Karpas-422 (cell line): ENCODE data around the gene MAP7D1. TPM values are rescaled to one million over a fixed set of nuclear protein-coding genes. Genes with fewer than 3 reads are reported as not detected.
"Not testable (repeated sequence)": the region's sequence is repeated elsewhere in the genome, so short reads cannot be mapped to it uniquely, and the experiment has no call there.

Experiments
- DNase-seq: peaks from one replicate; pipeline ENCODE4 v3.0.0-alpha.2; 2015
- H2AFZ ChIP-seq: fragments of 200-600 bp; sonication (generic); 2 replicates; pipeline ENCODE4 v1.6.1; 2014; ENCODE audit warnings: antibody characterized with exemption, low read length, mixed read lengths
- H3K27ac ChIP-seq: fragments of 200-600 bp; sonication (generic); 2 replicates; pipeline ENCODE4 v1.5.1; 2014; ENCODE audit warnings: mild to moderate bottlenecking, low read length, moderate library complexity
- H3K27me3 ChIP-seq: fragments of 200-600 bp; sonication (generic); 2 replicates; pipeline ENCODE4 v1.6.1; 2014; ENCODE audit warnings: low read length, mixed read lengths
- H3K36me3 ChIP-seq: fragments of 200-600 bp; sonication (generic); 2 replicates; pipeline ENCODE4 v1.6.1; 2014; ENCODE audit warnings: low read length, mixed read lengths; ENCODE audit not compliant: insufficient read depth
- H3K4me1 ChIP-seq: fragments of 200-600 bp; sonication (generic); 2 replicates; pipeline ENCODE4 v1.6.1; 2014; ENCODE audit warnings: mild to moderate bottlenecking, low read length, mixed read lengths
- H3K4me2 ChIP-seq: fragments of 200-600 bp; sonication (generic); 2 replicates; pipeline ENCODE4 v1.6.1; 2014; ENCODE audit warnings: low read length, low read depth, mild to moderate bottlenecking; ENCODE audit not compliant: poor library complexity, severe bottlenecking
- H3K4me3 ChIP-seq: fragments of 200-600 bp; sonication (generic); 2 replicates; pipeline ENCODE4 v1.5.1; 2014; ENCODE audit warnings: mild to moderate bottlenecking, antibody characterized with exemption, low read length, mixed read lengths
- H3K79me2 ChIP-seq: fragments of 200-600 bp; sonication (generic); 2 replicates; pipeline ENCODE4 v1.6.1; 2014; ENCODE audit warnings: mild to moderate bottlenecking, low read length, mixed read lengths
- H3K9ac ChIP-seq: fragments of 200-600 bp; sonication (generic); 2 replicates; pipeline ENCODE4 v1.6.0; 2014; ENCODE audit warnings: low read length
- H3K9me2 ChIP-seq: fragments of 200-600 bp; sonication (generic), shearing (Covaris generic); replicated peaks from 2 replicates; pipeline ENCODE4 v1.6.0; 2014; ENCODE audit warnings: mild to moderate bottlenecking, low read length, moderate library complexity; ENCODE audit not compliant: insufficient read depth
- H3K9me3 ChIP-seq: fragments of 300-700, 200-600 bp; sonication (generic); 2 replicates; pipeline ENCODE4 v1.6.1; 2014; ENCODE audit warnings: low read length, mixed read lengths
- H4K20me1 ChIP-seq: fragments of 200-600 bp; sonication (generic); 2 replicates; pipeline ENCODE4 v1.6.1; 2014; ENCODE audit warnings: mild to moderate bottlenecking, antibody characterized with exemption, low read length, low read depth; ENCODE audit not compliant: insufficient read depth
- total RNA-seq: library from RNA; depleted of rRNA; stranded (reverse); fragments of >200 nt; shearing (Covaris generic); gene quantifications from 2 replicates; pipeline ENCODE4 v1.2.3, GENCODE V29; 2014; ENCODE audit warnings: low replicate concordance

MAP7D1 gene
- total RNA-seq, 1 experiment from 2014 or later = 24.1 TPM

DNA sequence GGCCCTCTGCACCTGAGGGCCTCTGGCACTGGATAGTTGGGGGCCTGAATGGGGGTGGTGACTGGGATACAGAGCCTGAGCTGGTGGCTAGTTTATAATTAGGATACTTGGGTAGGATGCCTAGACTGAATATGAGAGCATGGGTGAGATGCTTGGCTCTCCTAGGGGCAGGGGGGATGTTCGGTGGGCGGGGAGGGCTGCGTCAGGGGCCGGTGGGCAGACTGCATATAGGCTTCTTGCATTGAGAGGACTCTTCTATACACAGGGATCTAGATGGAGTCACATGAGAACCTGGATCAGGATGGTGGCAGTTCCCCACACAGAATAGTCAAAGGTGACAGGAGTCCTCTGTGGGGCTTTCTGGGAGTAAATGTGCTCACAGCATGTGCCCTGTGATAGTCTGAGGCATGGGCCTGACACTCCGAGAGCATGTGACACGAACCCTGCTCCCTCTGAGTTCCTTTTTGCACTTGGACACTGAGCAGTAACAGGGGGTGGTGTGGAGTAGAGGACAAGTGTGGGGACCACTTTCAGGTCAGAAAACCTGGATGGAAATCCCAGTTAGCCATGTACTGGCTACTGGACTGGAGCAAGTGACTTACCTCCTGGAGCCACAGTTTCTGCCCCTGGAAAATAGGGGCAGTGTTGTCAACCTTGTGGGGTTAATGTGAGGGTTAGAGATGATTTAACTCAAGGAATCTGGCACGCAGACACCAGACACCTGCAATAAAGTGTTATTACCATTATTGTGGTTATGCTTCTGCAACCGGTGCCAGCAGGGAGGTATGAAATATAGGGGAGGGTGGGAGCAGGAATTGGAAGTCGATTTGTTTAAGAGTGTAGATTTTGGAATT is 2.2 kb downstream of the MAP7D1 start:
- peak overlapping the region; percentile 81 for H3K27ac ChIP-seq
- peaks cover 70% of the 10 kb centered on the region for H3K79me2 ChIP-seq
- H3K27me3 ChIP-seq = no peaks in the 10 kb centered on the region
- H3K9ac ChIP-seq = peak overlapping the region; percentile 99
- H3K4me3 ChIP-seq = peak overlapping the region; percentile 98
- no peak overlapping the region for H2AFZ ChIP-seq
- DNase-seq = no peak
- no peaks in the 10 kb centered on the region for H3K9me3 ChIP-seq
- H3K4me1 ChIP-seq = peaks cover 67% of the 10 kb centered on the region
- H4K20me1 ChIP-seq = peaks cover 18% of the 10 kb centered on the region
- peak overlapping the region; percentile 92 for H3K4me2 ChIP-seq
- no peaks in the 10 kb centered on the region for H3K9me2 ChIP-seq
- 0 out of 2 replicates have a peak, but pooled peaks cover 6% of the 10 kb centered on the region for H3K36me3 ChIP-seq

DNA sequence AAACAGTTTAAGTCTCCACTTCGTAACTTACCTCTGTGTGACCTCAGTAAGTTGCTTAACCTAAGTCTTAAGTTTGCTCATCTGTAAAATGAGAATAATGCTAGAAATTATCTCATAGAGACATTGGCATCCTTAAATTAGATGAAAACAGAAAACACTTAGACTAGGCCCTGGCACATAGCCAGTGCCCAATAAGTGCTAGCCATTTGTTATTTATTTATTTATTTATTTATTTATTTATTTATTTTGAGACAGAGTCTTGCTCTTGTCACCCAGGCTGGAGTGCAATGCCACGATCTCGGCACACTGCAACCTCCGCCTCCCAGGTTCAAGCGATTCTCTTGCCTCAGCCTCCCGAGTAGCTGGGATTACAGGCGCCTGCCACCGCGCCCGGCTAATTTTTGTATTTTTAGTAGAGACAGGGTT is 2.9 kb downstream of the MAP7D1 start:
- H3K36me3 ChIP-seq, H3K9me2 ChIP-seq, H3K9ac ChIP-seq, H3K27me3 ChIP-seq, DNase-seq, H2AFZ ChIP-seq, H3K9me3 ChIP-seq: not testable (repeated sequence)
- Histone ChIP-seq H3K4me3 (peak overlapping the region; percentile 98; the same call in 1 of the 2 replicates), H3K4me2 (peak overlapping the region; percentile 93), H4K20me1 (peaks cover 18% of the 10 kb centered on the region), H3K4me1 (peaks cover 73% of the 10 kb centered on the region), H3K79me2 (peaks cover 77% of the 10 kb centered on the region), H3K27ac (peak overlapping the region; percentile 81)

DNA sequence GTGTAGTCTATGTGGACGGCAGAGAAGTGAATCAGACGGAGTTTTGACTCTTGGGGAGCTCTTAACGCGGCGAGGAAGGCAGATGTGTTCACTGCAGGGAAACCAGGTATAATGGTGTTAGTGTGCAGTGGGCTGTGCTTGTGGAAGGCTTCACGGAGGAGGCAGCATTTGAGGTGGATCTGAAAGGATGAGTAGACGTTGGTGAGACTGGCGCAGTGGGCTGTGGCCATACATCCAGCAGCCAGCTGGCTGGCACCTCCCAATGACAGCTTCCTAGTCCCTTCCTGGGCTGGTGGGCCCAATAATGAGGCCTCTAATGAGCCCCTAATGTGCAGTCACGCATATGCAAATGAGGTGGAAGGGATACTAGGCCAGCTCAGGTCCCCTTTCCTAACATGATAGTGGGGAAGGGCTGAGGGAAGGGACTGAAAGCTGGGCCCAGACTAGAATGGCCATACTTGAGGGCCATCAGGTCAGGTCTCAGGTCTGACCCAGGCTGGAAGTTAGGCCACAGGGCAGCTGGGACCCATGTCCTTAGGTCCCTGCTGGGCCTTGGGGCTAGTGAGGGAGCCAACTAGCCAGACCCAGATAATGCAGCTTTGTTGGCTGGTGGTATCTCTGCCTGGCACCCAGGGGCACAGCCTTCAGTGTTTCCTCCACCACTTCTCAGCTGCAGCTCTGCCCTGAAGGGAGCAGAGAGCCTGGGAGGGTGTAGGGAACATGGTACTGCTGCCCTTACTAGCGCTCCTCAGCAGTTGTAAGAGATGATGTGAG is 3.8 kb downstream of the MAP7D1 start:
- H3K4me1 ChIP-seq = peaks cover 82% of the 10 kb centered on the region
- H3K9ac ChIP-seq = peak overlapping the region; percentile 80
- H3K9me2 ChIP-seq = no peaks in the 10 kb centered on the region
- peak overlapping the region; percentile 93 for H3K4me2 ChIP-seq
- H3K36me3 ChIP-seq = 0 out of 2 replicates have a peak, but pooled peaks cover 6% of the 10 kb centered on the region
- DNase-seq = no peak
- H3K27me3 ChIP-seq = no peaks in the 10 kb centered on the region
- peaks cover 18% of the 10 kb centered on the region for H4K20me1 ChIP-seq
- peak overlapping the region; percentile 91 for H3K27ac ChIP-seq
- no peaks in the 10 kb centered on the region for H3K9me3 ChIP-seq
- no peak overlapping the region for H2AFZ ChIP-seq
- peaks cover 86% of the 10 kb centered on the region for H3K79me2 ChIP-seq
- peak overlapping the region; percentile 71 for H3K4me3 ChIP-seq

DNA sequence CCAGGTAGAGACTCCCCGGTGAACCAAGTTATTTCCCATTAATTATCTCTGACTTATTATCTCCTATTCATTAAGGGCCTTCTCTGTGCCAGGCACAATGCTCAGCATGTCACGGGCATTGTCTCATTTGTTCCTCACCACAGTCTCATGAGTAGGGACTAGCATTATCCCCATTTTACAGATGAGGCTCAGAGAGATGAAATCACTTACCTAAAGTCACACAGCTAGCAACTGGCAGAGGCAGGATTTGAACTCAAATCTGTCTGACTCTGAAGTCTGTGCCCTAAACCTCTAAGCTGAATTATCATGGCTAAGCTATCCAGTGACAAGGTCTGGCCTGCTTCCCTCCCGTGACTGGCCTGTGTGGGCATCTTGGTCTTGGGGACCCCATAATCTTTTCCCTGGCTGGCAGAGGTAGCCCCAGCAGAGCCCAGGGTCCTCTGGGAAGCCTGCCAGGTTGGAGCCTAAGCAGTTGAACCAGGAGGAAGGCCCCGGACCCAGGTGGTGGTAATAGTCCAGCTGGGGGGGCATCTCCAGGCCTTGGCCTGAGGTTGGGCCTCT is 4.5 kb downstream of the MAP7D1 start:
- H3K27me3 ChIP-seq = no peaks in the 10 kb centered on the region
- no peak for DNase-seq
- no peak overlapping the region for H2AFZ ChIP-seq
- peaks cover 80% of the 10 kb centered on the region for H3K4me1 ChIP-seq
- peak overlapping the region; percentile 91 for H3K27ac ChIP-seq
- H3K4me2 ChIP-seq = peak overlapping the region; percentile 93
- H4K20me1 ChIP-seq = peaks cover 18% of the 10 kb centered on the region
- H3K4me3 ChIP-seq = peak overlapping the region; percentile 71
- peaks cover 92% of the 10 kb centered on the region for H3K79me2 ChIP-seq
- H3K9ac ChIP-seq = peak overlapping the region; percentile 80
- 0 out of 2 replicates have a peak, but pooled peaks cover 6% of the 10 kb centered on the region for H3K36me3 ChIP-seq
- no peaks in the 10 kb centered on the region for H3K9me2 ChIP-seq
- no peaks in the 10 kb centered on the region for H3K9me3 ChIP-seq

DNA sequence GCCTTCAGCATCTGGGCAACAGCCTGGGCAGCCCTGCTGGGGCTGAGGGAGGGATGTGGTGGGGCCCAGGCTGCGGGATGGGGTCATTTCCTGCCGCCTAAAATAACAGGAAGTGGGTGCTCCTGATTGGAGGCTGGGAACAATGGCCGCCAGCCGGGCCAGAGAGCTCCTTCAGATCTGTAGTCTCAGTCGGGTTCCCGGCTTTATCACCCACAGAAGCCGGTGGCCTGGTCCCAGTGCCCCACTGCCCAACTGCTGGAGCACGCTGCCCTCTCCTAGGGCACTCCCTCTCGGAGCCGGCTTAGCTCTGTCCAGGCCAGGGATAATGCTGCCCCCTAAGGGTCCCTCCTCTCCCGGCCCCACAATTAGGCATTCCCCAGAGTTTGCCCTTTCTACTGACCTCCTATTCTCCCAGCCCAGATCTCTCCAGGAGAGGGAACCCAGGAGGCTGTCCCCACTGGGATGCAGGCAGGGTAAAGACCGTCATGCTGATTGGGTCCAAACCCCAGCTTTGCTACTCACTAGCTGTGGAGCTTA is 5.1 kb downstream of the MAP7D1 start:
- H3K27ac ChIP-seq = peak overlapping the region; percentile 91
- H3K9ac ChIP-seq = peak overlapping the region; percentile 80
- H3K36me3 ChIP-seq = 0 out of 2 replicates have a peak, but pooled peaks cover 6% of the 10 kb centered on the region
- H3K79me2 ChIP-seq = peaks cover 97% of the 10 kb centered on the region
- H3K9me2 ChIP-seq = no peaks in the 10 kb centered on the region
- H2AFZ ChIP-seq = no peak overlapping the region
- H3K9me3 ChIP-seq = no peaks in the 10 kb centered on the region
- peak overlapping the region; percentile 93 for H3K4me2 ChIP-seq
- peaks cover 18% of the 10 kb centered on the region for H4K20me1 ChIP-seq
- DNase-seq = peak; percentile 84
- H3K4me1 ChIP-seq = peaks cover 85% of the 10 kb centered on the region
- no peaks in the 10 kb centered on the region for H3K27me3 ChIP-seq
- H3K4me3 ChIP-seq = peak overlapping the region; percentile 71

DNA sequence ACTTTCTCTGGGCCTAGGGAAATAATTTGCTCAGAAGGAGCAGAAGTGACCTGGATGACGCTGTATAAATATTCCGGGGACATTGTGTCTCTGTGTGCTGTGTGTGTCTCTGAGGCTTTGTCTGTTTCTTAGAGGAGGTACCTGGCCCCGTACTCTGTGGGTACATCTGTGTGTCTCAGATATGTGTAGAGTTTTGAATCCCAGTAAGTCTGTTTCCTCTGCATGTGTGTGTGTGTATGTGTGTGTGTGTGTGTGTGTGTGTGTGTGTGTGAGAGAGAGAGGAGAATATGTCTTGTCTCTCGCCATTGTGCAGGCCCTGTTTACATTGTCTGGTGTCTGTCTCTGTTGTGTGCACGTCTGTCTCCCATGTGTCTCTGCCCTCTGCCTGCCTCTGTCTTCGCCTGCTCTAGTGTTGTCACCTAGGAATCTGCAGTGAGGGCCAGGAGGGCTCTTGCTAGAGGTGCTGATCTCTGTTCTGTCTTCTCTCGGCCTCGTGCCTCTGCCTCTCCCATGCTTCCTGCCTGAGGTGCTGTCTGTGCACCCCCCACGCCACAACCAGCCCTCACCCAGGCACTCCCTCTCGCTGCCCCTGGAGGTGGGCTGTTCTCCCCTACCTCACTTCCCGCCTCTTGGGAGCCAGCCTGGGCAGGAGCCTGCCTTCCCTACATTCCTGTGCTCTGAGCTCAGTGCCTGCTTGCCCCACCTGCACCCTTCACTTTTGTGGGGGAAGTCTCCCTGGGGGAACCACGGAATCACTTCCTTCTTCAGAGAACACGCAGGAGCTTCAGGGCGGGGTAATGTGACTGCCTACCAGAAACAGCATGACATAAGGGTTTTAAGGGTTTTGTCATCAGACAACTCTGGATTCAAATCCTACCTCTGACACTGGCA is 5.9 kb downstream of the MAP7D1 start:
- H3K27ac ChIP-seq = peak overlapping the region; percentile 91
- H3K27me3 ChIP-seq = no peaks in the 10 kb centered on the region
- peak; percentile 88 for DNase-seq
- no peak overlapping the region for H2AFZ ChIP-seq
- no peaks in the 10 kb centered on the region for H3K9me2 ChIP-seq
- H3K4me2 ChIP-seq = peak overlapping the region; percentile 93
- H3K9me3 ChIP-seq = no peaks in the 10 kb centered on the region
- H3K9ac ChIP-seq = peak overlapping the region; percentile 80
- peak overlapping the region; percentile 71 for H3K4me3 ChIP-seq
- peaks cover 19% of the 10 kb centered on the region for H4K20me1 ChIP-seq
- peaks cover 97% of the 10 kb centered on the region for H3K79me2 ChIP-seq
- H3K4me1 ChIP-seq = peaks cover 93% of the 10 kb centered on the region
- H3K36me3 ChIP-seq = 0 out of 2 replicates have a peak, but pooled peaks cover 6% of the 10 kb centered on the region

DNA sequence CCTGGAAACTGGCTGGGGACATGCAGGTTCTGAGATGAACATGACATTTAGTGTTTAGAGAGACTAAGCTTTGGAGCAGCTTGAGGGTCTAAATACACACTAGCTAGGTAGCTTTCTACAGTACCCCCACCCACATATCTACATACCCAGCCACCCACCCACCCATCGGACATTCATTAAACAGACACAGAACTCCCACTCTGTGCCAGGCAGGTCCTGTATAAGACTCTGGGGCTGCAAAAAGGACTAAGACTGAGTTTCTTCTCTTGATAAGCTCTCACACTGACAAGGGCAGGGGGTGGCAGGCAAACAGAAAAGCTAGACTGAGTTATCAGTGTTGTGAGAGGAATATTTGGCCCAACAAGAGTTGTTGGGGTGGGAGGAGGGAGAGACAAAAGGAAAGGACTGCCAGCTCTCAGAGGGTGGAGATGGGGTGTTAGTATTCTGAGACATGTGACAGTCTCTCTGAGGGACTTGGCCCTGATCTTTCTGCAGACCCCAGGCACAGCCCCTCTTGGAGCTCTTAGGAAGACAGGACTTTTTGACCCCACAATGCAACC is 6.8 kb downstream of the MAP7D1 start:
- Histone ChIP-seq H3K4me1 (peaks cover 92% of the 10 kb centered on the region), H3K4me2 (peak overlapping the region; percentile 93), H3K27me3 (no peaks in the 10 kb centered on the region), H3K9me3 (no peaks in the 10 kb centered on the region), H2AFZ (no peak overlapping the region), H3K79me2 (peaks cover 97% of the 10 kb centered on the region), H3K9me2 (no peaks in the 10 kb centered on the region), H3K36me3 (0 out of 2 replicates have a peak, but pooled peaks cover 6% of the 10 kb centered on the region), H3K27ac (peak overlapping the region; percentile 91), H3K9ac (peak overlapping the region; percentile 80), H3K4me3 (0 out of 2 replicates have a peak overlapping the region, but pooled peaks have one; percentile 71), H4K20me1 (peaks cover 20% of the 10 kb centered on the region)
- no peak for DNase-seq
